ENCODE data around the gene NDOR1.

- TF ChIP-seq CTCF (conservative IDR thresholded peaks at IDR 0.05 in 1 of 2, IDR thresholded peaks at IDR 0.05 in 1 of 2; ENCODE audit: extremely low read depth in 1 of 2, insufficient read depth in 1 of 2, low read depth in 1 of 2, low read length in 2 of 2) (no peak), EZH2 (IDR thresholded peaks at IDR 0.05; ENCODE audit: borderline replicate concordance, low read length) (no peak)
These were observed at the start of gene NDOR1, which contains the start of gene TMEM203 for GRCh38 chr9:137205126-137206069.
